ENCODE data around the gene RPUSD4.

DNA sequence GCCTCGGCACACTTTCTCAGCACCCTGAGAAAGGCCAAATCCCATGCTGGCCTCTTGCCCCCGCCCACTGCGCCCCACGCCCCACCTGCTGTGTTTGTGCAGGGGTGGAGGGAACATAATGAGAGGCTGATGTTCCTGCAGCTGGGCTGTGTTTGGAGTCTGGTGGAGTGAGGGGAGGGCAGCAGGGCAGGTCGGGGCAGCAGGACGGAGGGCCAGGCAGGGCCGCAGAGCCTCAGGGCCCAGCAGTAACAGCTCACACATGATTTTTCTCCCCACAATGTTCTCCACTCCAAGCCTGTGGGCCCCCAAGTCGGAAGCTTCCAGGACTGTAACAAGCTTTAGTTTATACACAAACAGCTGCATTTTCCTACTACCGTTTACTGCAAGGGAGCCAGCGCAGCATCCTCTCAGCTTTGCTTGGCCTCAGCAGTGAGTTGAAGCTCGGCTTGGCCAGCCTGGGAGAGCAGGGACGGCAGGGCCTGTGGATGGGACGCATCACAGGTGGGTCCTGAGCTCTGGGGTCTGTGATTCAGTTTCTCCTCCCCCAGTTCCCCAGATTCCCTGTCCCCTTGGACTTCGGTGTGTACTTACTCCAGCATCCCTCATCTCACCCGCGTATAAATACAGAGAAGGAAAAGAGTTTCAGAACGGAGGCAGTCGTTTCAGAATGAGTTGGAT, 51.0 kb downstream of the RPUSD4 start:
- TF ChIP-seq, protein P1, sequence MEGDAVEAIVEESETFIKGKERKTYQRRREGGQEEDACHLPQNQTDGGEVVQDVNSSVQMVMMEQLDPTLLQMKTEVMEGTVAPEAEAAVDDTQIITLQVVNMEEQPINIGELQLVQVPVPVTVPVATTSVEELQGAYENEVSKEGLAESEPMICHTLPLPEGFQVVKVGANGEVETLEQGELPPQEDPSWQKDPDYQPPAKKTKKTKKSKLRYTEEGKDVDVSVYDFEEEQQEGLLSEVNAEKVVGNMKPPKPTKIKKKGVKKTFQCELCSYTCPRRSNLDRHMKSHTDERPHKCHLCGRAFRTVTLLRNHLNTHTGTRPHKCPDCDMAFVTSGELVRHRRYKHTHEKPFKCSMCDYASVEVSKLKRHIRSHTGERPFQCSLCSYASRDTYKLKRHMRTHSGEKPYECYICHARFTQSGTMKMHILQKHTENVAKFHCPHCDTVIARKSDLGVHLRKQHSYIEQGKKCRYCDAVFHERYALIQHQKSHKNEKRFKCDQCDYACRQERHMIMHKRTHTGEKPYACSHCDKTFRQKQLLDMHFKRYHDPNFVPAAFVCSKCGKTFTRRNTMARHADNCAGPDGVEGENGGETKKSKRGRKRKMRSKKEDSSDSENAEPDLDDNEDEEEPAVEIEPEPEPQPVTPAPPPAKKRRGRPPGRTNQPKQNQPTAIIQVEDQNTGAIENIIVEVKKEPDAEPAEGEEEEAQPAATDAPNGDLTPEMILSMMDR (IDR thresholded peaks at IDR 0.05) = no peak
- TF ChIP-seq POLR2A (IDR thresholded peaks at IDR 0.05) (no peak), POLR2AphosphoS5 (IDR thresholded peaks at IDR 0.05) (no peak)

All from transverse colon (tissue), 4 donors.